GM13976 (cell line): Measurements from ENCODE around the gene ITPR2.
"Not testable (repeated sequence)": the region's sequence is repeated elsewhere in the genome, so short reads cannot be mapped to it uniquely, and the experiment has no call there.

Source experiments
- DNase-seq: peaks from one replicate; pipeline ENCODE4 v3.0.0; 2012; ENCODE audit warnings: low spot score
- CTCF ChIP-seq: IDR thresholded peaks from 2 replicates; pipeline ENCODE4 v1.5.1; 2012; ENCODE audit warnings: borderline replicate concordance, mild to moderate bottlenecking; ENCODE audit not compliant: insufficient read depth; ENCODE audit errors: extremely low read depth, missing control alignments, control extremely low read depth
- in situ Hi-C: fragments of 300-500 bp; cut with MboI; formaldehyde crosslinking; loops from one replicate; pipeline ENCODE4 v1.12.0; 2022; ENCODE audit warnings: low sequenced_read_pairs, mixed read lengths, inconsistent platforms; ENCODE audit not compliant: unreplicated experiment

Gene ITPR2

DNA sequence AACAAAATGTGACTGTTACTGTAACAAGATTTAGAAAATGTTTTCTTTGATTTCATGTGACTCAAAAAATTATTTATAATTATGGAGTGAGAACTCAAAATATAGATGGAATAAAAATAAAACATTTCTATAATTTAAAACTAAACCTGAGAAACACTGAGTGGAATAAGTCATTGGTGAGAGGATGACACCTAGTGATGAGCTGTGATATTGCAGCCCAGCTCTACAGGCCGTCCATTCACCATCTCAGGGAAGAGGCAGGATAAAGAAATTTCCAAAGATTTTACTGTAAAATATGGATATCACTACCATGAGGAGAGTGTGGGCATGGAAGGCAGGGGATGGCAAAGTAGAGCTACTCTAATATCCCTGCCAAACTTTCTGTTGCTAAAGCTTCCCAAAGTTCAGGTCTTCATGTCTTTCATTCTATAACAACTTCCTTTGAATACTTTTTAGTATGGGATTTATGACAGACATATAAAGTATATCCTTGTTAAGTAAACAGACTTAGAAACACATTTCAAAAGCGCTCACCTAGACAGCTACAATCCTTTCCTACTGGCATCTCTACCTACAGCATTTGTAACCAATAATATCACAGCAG is 308.0 kb downstream of the ITPR2 start:
- TF ChIP-seq CTCF, result peak; percentile 21
- no peak for DNase-seq
- in situ Hi-C loops, result no loop called here

DNA sequence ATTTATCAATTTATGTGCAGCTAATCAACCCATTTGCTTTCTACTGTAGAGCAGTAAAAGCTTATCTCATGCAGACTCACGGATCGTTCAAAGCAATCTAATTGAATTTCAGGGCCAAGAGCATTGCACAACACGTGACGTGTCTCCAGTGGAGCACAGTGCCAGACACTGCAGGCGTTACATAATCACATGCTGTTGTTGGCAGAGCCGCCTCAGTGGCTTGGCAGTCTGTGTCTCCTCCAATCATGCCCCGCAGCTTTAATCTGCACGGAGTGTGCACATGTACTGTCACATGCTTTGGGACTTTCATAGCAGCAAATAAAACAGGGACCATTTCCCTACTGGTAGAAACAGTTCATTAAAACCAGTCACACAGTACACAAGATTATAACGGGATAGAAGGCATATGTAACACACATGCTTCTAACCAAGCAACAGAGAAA is 309.3 kb downstream of the ITPR2 start:
- DNase-seq, result no peak
- in situ Hi-C loops, result no loop called here
- TF ChIP-seq CTCF, result no peak

DNA sequence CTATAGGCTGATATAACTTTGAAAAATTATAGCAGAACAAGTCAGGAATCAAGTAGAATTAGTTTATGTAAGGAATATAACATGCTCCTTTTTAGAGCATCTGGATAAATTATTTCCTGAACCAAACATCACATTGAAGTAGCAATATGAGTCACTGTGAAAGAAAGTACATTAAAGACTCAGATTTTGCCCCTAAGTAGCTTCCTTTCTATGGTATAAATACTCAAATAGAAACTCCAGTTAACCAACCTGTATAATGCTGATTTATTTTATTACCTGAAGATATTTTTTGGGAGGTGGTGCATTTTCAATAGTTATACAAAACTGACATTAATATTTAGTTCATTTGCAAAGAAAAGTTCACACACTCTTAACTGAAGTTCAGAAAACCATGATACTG is 312.1 kb downstream of the ITPR2 start:
- DNase-seq, result no peak
- no peak for TF ChIP-seq CTCF
- in situ Hi-C loops, result no loop called here

DNA sequence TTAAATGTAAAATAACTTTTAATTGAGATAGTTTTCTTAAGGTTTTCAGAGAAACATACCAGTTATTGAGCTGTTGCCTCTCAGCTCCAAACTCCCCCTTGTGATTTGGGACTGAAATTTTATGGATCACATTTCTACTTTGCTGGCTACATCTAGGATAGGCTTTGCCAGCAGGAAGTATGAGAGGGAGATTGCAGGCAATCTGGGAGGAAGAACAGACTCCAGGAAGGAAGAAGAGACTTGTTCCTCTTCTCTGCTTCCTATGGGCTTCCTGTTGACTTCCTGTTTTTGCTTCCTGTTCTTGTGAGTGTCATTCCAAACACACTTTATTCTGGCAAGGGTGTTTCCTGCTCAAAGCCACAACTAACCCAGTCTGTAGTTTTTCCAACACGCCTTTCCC is 312.9 kb downstream of the ITPR2 start:
- TF ChIP-seq CTCF, result no peak
- in situ Hi-C loops, result no loop called here
- no peak for DNase-seq

DNA sequence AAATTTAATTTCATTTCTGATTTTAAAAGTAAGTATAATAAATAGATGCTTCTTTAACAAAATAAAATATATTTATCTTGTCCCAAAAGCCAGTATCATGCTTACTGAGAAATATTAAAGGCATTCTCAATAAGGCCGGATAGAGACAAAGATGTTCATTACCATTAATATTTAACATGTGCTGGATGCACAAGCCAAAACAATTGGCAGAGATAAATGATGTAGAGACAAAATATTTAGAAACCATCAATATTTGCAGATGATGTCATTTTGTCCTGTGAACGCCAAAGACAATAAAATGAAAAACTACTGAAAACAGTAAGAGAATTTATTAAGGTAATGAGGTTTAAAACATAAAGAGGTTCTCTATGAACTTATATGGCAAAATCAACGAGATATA is 313.5 kb downstream of the ITPR2 start:
- no peak for TF ChIP-seq CTCF
- in situ Hi-C loops, result no loop called here
- no peak for DNase-seq

DNA sequence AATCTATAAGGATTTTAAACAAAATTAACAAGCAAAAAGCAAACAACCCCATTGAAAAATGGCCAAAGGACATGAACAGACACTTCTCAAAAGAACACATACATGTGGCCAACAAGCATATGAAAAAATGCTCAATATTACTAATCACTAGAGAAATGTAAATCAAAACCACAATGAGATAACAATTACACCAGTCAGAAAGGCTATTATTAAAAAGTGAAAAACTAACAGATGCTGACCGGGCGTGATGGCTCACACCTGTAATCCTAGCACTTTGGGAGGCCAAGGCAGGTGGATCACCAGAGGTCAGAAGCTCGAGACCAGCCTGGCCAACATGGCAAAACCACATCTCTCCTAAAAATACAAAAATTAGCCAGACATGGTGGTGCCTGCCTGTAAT is 315.7 kb downstream of the ITPR2 start:
- DNase-seq, in situ Hi-C loops: not testable (repeated sequence)

DNA sequence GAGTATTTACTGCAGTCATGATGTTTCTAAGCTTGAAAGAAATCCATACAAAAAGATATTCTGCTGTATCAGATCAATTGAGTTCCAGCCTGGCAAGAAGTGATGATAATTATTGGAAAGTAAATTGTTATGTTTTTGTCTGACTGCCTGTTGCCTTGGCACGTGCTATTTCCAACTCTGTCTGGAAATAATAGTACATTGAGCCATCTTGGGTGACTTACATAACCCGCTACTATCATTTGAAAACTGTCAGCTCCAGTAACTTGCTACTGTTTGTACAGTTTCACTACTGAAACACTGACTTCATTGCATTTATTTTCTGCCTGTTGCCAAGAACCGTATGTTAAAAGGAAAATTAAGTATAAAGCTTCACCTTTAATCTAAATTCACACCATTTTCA is 318.6 kb downstream of the ITPR2 start:
- no peak for TF ChIP-seq CTCF
- in situ Hi-C loops, result no loop called here
- DNase-seq, result peak; percentile 15
